Neural cell (in vitro differentiated cells): ENCODE data around the gene ATXN7L1.

ENCODE experiments used
- CTCF ChIP-seq: fragments of 450-650 bp; IDR thresholded peaks from 2 replicates; pipeline ENCODE4 v1.5.1; 2014; ENCODE audit warnings: antibody characterized with exemption, mild to moderate bottlenecking, moderate library complexity; ENCODE audit not compliant: poor library complexity, severe bottlenecking
- EZH2 ChIP-seq: fragments of 200-600, 300-800 bp; shearing (Covaris generic), sonication (generic); IDR thresholded peaks from 2 replicates; pipeline ENCODE4 v1.6.1; 2014; ENCODE audit warnings: antibody characterized with exemption, low read length, borderline replicate concordance, mild to moderate bottlenecking; ENCODE audit not compliant: insufficient read depth, poor library complexity, severe bottlenecking
- POLR2AphosphoS5 ChIP-seq: IDR thresholded peaks from 2 replicates; pipeline ENCODE4 v1.6.1; 2012
- RAD21 ChIP-seq: fragments of 450-650 bp; conservative IDR thresholded peaks from 2 replicates; pipeline ENCODE4 v1.6.1; 2014; ENCODE audit warnings: antibody characterized with exemption, mild to moderate bottlenecking, moderate library complexity
- TAF1 ChIP-seq: IDR thresholded peaks from 2 replicates; pipeline ENCODE4 v1.6.1; 2012; ENCODE audit warnings: low read depth
- TF ChIP-seq, protein P1 (sequence below): IDR thresholded peaks from 2 replicates; pipeline ENCODE4 v1.6.1; 2012; ENCODE audit warnings: borderline replicate concordance

DNA sequence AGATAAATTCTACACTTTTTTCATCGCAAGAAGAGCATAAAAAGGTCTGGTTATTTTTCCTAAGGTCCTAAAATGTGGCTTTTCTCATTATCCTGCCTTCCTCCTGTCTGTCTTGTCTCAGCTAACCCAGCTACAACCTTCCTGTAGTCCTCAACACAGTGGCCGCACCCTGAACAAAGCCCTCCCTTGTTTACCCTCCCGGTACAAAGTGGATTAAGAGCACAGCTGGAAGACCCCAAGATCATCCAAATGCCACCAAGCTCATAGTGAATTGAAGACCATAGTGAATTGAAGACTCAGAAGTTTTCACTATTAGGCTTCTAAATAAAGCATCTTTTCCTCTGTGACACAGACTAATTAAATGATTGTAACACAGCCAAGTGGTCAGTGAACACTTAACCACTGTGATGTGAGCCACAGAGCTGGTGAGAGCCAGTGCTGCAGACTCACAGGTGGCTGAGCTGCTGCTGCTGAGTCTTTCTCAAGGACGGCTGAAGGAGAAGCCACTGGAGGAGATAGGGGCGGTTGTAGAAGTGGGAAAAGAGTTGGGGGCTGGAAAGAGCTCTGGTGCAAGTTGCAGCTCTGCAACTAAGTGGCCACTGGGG lies 123.6 kb downstream of the ATXN7L1 start:
- TF ChIP-seq RAD21 (no peak), TAF1 (no peak), POLR2AphosphoS5 (no peak), CTCF (no peak), EZH2 (no peak)
- TF ChIP-seq, protein P1, sequence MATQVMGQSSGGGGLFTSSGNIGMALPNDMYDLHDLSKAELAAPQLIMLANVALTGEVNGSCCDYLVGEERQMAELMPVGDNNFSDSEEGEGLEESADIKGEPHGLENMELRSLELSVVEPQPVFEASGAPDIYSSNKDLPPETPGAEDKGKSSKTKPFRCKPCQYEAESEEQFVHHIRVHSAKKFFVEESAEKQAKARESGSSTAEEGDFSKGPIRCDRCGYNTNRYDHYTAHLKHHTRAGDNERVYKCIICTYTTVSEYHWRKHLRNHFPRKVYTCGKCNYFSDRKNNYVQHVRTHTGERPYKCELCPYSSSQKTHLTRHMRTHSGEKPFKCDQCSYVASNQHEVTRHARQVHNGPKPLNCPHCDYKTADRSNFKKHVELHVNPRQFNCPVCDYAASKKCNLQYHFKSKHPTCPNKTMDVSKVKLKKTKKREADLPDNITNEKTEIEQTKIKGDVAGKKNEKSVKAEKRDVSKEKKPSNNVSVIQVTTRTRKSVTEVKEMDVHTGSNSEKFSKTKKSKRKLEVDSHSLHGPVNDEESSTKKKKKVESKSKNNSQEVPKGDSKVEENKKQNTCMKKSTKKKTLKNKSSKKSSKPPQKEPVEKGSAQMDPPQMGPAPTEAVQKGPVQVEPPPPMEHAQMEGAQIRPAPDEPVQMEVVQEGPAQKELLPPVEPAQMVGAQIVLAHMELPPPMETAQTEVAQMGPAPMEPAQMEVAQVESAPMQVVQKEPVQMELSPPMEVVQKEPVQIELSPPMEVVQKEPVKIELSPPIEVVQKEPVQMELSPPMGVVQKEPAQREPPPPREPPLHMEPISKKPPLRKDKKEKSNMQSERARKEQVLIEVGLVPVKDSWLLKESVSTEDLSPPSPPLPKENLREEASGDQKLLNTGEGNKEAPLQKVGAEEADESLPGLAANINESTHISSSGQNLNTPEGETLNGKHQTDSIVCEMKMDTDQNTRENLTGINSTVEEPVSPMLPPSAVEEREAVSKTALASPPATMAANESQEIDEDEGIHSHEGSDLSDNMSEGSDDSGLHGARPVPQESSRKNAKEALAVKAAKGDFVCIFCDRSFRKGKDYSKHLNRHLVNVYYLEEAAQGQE: no peak
